HAP-1 (cell line): ENCODE results near the gene EEIG1.

Experiments
- DNase-seq, 2 experiments: peaks; one replicate each; pipeline ENCODE4 v3.0.0-alpha.2; 2016 to 2020; ENCODE audit warnings: low spot score in 2 of 2
- H3K27me3 ChIP-seq: fragments of 250-450 bp; sonication (Bioruptor Pico); 2 replicates; pipeline ENCODE4 v1.5.1; 2020; ENCODE audit warnings: low read depth, mild to moderate bottlenecking, moderate library complexity
- H3K36me3 ChIP-seq: fragments of 250-450 bp; sonication (Bioruptor Pico); replicated peaks from 2 replicates; pipeline ENCODE4 v1.5.1; 2020; ENCODE audit warnings: mild to moderate bottlenecking
- H3K4me1 ChIP-seq: fragments of 250-450 bp; sonication (Bioruptor Pico); 2 replicates; pipeline ENCODE4 v1.5.1; 2020; ENCODE audit warnings: mild to moderate bottlenecking
- H3K4me3 ChIP-seq: fragments of 250-450 bp; sonication (Bioruptor Pico); 2 replicates; pipeline ENCODE4 v1.5.1; 2020; ENCODE audit warnings: mild to moderate bottlenecking, moderate library complexity
- H3K9me3 ChIP-seq: fragments of 250-450 bp; sonication (Bioruptor Pico); 2 replicates; pipeline ENCODE4 v1.5.1; 2020; ENCODE audit warnings: mild to moderate bottlenecking, moderate library complexity
- in situ Hi-C: fragments of 300-500 bp; cut with MboI; formaldehyde crosslinking; loops from 3 replicates; pipeline ENCODE4 v1.14.3; 2020; ENCODE audit warnings: low sequenced_read_pairs, inconsistent platforms, mixed read lengths

Gene EEIG1

DNA sequence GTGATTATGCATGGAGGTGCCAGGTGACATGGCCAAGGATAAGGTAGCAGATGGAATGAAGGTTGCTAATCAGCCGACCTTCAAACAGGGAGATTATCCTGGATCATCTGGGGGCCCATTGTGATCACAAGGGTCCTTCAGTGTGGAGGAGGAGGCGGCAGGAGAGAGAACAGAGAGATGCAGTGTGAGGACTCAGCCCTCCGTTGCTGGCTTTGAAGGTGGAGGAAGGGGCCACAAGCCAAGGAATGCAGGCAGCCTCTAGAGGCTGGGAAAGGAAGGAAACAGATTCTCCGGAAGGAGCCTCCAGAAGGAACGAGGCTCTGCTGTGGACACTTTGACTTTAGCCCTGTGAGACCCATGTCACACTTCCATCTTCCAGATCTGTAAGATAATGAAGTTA, 27.4 kb upstream of the EEIG1 start:
- Histone ChIP-seq H3K4me1 (no peaks in the 10 kb centered on the region), H3K9me3 (no peaks in the 10 kb centered on the region), H3K4me3 (no peak overlapping the region), H3K27me3 (no peaks in the 10 kb centered on the region), H3K36me3 (no peaks in the 10 kb centered on the region)
- in situ Hi-C loops: no loop called here
- DNase-seq: no peak

DNA sequence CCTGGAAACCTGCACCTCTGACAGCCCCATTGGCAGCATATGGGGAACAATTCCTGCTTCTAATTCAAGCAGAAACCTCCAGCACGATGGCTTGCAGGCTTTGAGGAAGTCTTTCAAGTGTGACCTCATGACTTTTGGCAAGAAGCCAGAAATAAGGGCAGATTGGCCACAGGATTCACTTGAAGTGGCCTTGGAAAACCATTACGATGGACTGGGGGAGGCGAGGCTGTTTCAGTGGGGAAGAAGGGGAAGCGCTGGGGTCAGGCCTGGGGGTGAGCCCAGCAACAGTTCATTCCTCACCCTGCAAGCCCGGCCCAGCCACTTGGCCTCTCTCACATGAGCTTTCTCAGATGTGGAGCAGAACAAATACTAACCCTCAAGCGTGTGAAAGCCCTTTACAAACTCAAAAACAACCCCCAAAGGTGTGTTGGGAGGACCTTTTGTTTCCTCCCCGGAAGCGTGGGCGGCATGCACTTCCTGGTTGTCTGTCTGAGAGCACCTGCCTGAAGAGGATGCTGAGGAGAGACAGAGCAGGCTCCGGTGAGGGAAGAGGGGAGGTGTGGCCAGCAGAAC, 26.9 kb upstream of the EEIG1 start:
- in situ Hi-C loops: no loop called here
- Histone ChIP-seq H3K9me3 (no peaks in the 10 kb centered on the region), H3K27me3 (no peaks in the 10 kb centered on the region), H3K4me1 (no peaks in the 10 kb centered on the region), H3K4me3 (no peak overlapping the region), H3K36me3 (no peaks in the 10 kb centered on the region)
- DNase-seq: no peak

DNA sequence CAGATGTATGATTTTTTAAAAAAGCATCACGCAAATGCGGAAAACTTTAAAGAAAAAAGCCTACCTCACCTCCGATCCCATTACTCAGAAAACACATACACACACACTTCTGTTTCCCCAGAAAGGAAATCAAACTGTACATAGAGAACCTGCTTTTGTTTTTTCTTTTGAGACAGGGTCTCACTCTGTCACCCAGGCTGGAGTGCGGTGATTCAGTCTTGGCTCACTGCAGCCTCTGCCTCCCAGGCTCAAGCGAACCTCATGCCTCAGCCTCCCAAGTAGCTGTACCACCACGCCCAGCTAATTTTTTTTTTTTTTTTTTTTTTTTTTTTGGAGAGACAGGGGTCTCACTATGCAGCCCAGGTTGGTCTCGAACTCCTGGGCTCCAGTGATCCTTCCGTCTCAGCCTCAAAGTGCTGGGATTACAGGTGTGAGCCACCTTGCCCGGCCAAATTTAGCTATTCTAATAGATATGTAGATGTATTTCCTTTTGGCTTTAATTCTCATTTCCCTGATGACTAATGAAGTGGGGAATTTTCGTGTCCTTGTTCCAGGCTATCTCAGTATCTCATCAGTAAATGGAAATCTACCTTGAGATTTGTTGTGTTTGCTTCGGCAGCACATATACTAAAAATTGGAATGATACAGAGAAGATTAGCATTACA, 25.7 kb upstream of the EEIG1 start:
- DNase-seq: no peak
- Histone ChIP-seq H3K4me3 (no peak overlapping the region), H3K9me3 (no peaks in the 10 kb centered on the region), H3K4me1 (no peaks in the 10 kb centered on the region), H3K27me3 (no peaks in the 10 kb centered on the region), H3K36me3 (no peaks in the 10 kb centered on the region)
- in situ Hi-C loops: no loop called here

DNA sequence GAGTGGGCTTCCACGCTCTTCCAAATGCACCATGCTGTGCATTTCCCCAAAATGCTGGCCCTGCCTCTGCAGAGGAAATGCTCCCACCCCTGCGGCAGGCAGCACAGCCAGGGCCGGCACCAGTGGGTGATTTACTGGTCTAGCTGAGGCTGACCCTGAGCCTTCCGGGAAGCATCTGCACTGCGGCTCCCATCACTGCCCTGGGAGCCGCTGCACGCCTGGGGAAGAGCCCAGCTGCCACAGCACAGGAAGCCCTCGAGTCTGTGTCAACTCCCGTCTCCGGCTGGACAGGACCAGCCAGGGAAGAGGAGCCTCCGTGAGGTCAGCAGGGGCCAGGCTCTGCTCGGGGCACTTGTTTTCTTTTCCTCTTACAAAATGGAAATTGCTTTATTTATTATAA, 25.1 kb upstream of the EEIG1 start:
- in situ Hi-C loops: no loop called here
- Histone ChIP-seq H3K9me3 (no peaks in the 10 kb centered on the region), H3K4me3 (no peak overlapping the region), H3K36me3 (no peaks in the 10 kb centered on the region), H3K4me1 (no peaks in the 10 kb centered on the region), H3K27me3 (no peaks in the 10 kb centered on the region)
- DNase-seq: no peak

DNA sequence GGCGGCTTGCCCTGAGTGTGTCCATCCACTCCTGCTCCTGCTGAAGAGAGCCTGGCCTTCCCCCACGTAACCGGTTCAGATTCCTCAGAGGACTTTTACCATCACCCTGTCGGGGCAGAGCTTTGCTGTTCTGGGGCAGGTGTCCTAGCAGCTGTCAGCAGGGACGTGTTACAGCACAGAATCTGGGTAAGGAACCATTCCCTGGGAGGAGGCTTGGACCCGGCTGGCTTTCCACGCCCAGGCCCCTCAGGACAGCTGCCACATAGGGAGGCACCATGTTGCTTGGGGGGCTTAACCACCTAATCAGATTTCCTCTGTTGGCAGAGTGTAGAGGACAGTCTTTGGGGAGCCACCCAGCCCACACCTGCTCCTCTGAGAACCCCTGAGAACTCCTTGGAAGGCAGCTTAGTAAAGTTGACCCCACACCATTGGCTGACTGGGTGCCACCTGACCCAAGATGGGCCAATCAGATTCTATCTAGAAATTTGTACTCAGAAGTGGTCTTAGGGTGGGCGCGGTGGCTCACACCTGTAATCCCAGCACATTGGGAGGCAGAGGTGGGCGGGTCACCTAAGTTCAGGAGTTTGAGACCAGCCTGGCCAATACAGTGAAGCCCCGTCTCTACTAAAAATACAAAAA, 23.3 kb upstream of the EEIG1 start:
- Histone ChIP-seq H3K4me3 (no peak overlapping the region), H3K9me3 (no peaks in the 10 kb centered on the region), H3K4me1 (no peaks in the 10 kb centered on the region), H3K36me3 (no peaks in the 10 kb centered on the region), H3K27me3 (no peaks in the 10 kb centered on the region)
- in situ Hi-C loops: no loop called here
- DNase-seq: no peak

DNA sequence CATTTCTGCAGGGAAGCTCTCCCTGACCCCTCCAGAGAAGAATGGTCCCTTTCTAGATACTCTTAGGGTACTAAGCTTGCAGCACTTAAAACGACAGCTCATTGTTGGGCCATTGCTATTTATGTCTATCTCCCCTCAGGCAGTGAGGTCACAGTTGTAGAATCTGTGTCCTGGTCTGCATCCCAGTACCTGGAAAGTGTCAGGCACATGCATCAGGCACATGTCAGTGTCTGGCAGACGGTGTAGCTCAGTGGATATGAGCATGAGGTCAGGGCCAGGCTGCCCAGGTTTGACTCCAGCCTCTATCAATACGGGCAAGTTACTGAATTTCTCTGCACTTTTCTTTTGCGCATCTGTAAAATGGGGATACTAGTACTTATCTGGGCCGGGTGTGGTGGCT, 22.2 kb upstream of the EEIG1 start:
- no peaks in the 10 kb centered on the region for H3K9me3 ChIP-seq
- H3K27me3 ChIP-seq: no peaks in the 10 kb centered on the region
- DNase-seq: no peak
- H3K4me1 ChIP-seq: no peaks in the 10 kb centered on the region
- in situ Hi-C loops: no loop called here
- H3K36me3 ChIP-seq: no peaks in the 10 kb centered on the region
- no peak overlapping the region for H3K4me3 ChIP-seq

DNA sequence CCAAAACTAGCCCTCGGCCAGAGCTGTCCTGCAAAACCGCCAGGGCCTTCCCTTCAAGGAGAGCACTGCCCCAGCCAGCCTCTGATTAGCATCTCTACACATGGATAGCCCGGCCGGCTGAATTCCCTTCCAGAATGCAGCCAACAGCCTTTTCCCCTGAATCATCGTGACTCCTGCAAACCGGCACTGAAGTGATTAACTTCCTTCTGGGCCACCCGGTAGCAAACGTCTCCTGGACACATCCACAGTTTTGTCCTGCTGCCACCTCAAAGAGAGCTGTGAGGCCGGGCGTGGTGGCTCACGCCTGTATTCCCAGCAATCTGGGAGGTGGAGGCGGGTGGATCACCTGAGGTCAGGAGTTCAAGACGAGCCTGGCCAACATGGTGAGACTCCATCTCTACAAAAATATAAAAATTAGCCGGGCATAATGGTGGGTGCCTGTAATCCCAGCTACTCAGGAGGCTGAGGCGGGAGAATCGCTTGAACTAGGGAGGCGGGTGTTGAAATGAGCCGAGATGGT, 21.1 kb upstream of the EEIG1 start:
- no peak for DNase-seq
- no peaks in the 10 kb centered on the region for H3K36me3 ChIP-seq
- no peaks in the 10 kb centered on the region for H3K4me1 ChIP-seq
- in situ Hi-C loops: no loop called here
- no peak overlapping the region for H3K4me3 ChIP-seq
- H3K27me3 ChIP-seq: no peaks in the 10 kb centered on the region
- H3K9me3 ChIP-seq: no peaks in the 10 kb centered on the region

DNA sequence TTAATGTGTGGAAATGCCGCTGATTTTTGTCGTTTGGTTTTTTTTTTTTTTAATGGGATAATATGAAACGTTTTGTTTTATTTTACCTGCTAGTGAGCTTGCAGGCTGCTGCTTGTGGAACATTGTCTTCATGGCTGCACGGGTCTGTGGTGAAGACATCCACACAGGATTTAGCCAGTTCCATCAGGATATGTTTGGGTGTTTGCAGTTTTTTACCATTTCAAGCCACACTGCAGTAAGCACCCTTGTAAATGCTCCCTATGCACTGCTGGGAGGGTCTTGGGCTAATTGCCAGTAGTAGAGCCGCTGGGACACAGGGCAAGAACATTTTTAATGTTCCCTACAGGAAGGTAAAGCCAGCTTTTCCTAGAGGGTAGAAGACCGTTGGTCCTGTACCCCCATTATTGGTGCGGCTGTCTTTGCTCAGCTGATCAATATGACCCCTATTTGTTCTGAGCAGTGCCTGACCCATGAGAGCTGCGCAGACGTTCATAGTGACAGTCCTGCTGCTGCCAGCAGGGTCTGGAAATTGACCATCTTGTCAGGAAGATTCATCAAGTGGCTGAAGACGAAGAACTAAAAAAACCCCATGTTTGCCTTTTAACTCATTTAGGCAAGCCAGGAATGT, 20.5 kb upstream of the EEIG1 start:
- no peak overlapping the region for H3K4me3 ChIP-seq
- DNase-seq: no peak
- no peaks in the 10 kb centered on the region for H3K27me3 ChIP-seq
- H3K4me1 ChIP-seq: no peaks in the 10 kb centered on the region
- H3K36me3 ChIP-seq: no peaks in the 10 kb centered on the region
- H3K9me3 ChIP-seq: no peaks in the 10 kb centered on the region
- in situ Hi-C loops: no loop called here

DNA sequence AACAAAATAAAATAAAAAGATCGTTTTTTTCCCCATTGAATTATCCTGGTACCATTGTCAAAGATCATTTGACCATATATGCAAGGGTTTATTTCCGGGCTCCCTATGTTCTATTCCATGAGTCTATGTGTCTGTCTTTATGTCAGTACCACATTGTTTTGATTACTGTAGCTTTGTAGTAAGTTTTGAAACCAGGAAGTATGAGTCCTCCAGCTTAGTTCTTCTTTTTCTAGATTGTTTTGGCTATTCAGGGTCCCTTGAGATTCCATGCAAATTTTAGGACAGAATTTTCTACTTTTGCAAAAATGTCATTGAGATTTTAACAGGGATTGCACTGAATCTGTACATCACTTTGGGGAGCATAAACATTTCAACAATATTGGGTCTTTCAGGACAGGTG, 18.7 kb upstream of the EEIG1 start:
- H3K4me1 ChIP-seq: no peaks in the 10 kb centered on the region
- DNase-seq: no peak
- H3K27me3 ChIP-seq: no peaks in the 10 kb centered on the region
- in situ Hi-C loops: no loop called here
- H3K9me3 ChIP-seq: no peaks in the 10 kb centered on the region
- no peaks in the 10 kb centered on the region for H3K36me3 ChIP-seq
- no peak overlapping the region for H3K4me3 ChIP-seq

DNA sequence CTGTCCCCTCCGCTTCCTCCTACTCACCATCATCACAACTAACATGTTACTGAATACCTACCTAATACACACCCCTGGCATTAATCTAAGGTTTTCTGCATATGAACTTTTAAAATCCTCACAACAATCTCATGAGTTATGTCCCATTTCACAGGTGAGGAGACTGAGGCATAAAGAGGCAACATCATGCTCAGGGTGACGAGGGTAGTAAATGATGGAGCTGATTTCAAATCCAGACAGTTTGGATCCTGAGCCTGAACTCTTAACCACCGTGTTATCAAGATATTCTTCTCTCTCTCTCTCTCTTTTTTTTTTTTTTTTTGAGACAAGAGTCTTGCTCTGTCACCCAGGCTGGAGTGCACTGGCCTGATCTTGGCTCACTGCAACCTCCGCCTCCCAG, 12.9 kb upstream of the EEIG1 start:
- Histone ChIP-seq H3K4me1 (no peaks in the 10 kb centered on the region), H3K36me3 (no peaks in the 10 kb centered on the region), H3K4me3 (no peak overlapping the region), H3K27me3 (no peaks in the 10 kb centered on the region), H3K9me3 (no peaks in the 10 kb centered on the region)
- DNase-seq: no peak
- in situ Hi-C loops: no loop called here

DNA sequence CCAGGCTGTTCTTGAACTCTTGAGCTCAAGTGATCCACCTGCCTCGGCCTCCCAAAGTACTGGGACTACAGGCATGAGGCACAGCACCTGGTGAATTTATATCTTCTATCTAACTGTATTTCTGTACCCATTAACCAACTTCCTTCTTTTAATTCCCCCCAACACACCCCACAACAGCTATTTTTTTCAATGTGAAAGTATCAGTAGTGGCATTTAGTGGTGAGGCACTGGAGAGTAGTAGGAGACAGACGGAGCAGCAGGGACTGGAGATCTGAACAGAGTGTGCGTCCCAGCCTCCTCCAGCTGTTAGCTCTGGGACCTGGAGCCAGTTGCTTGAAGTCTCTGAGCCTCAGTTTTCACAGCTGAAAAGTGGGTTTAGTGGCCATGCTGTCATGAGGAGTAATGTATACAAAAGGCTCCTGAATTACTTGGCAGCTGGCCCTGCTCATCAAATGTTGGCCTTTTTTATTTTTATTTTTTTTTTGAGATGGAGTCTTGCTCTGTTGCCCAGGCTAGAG, 11.0 kb upstream of the EEIG1 start:
- no peak for DNase-seq
- no peaks in the 10 kb centered on the region for H3K27me3 ChIP-seq
- in situ Hi-C loops: no loop called here
- no peaks in the 10 kb centered on the region for H3K36me3 ChIP-seq
- no peak overlapping the region for H3K4me3 ChIP-seq
- H3K4me1 ChIP-seq: no peaks in the 10 kb centered on the region
- H3K9me3 ChIP-seq: no peaks in the 10 kb centered on the region

DNA sequence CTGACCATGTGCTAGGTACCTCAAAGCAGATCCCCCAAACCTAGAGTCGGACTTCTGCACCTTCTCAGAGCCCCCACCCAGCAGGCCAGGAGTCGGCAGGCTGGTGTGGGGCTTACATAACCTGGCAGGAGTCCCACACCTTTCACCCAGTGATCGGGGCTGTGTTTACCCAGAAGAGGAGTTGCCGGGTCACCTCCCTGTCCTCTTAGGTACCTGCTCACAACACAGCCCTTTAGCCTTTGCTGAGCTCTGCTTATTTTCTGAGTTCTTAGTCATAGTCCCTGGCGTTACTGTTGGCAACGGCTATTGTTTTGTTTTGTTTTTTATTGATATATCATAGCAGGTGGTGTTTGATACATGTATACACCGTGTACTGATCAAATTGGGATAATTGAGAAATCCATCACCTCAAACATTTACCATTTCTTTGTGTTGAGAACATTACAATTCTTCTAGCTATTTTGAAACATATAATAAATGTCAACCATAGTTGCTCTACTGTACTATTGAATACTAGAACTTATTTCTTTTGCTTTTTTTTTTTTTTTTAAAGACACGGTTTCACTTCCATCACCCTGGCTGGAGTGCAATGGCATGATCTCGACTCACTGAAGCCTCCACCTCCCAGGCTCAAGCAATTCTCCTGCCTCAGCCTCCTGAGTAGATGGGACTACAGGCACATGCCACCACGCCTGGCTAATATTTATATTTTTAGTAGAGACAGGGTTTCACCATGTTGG, 10.4 kb upstream of the EEIG1 start:
- DNase-seq: no peak
- Histone ChIP-seq H3K27me3 (no peaks in the 10 kb centered on the region), H3K4me1 (no peaks in the 10 kb centered on the region), H3K36me3 (no peaks in the 10 kb centered on the region), H3K9me3 (no peaks in the 10 kb centered on the region), H3K4me3 (no peak overlapping the region)
- in situ Hi-C loops: no loop called here

DNA sequence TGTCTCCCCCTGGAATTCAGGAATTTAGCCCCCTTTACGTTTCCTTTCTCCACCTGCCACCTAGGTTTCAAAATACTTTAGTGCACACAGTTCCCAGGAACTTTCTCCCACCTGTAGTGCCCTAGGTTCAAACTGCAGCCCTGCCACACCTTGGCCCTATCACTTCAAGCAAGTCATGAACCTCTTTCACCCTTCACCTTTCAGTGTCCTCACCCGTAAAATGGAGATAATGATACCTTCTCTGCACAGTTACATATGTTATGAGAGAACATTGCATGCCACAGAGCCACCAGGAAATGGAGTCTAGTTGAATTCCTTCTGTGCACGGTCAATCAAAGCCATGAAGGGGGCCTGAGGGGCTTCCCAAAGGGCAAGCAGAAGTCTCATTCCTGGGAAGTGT, 9.8 kb upstream of the EEIG1 start:
- Histone ChIP-seq H3K4me1 (no peaks in the 10 kb centered on the region), H3K4me3 (no peak overlapping the region), H3K36me3 (no peaks in the 10 kb centered on the region), H3K27me3 (no peaks in the 10 kb centered on the region), H3K9me3 (no peaks in the 10 kb centered on the region)
- in situ Hi-C loops: no loop called here
- no peak for DNase-seq
